HG03135 (cell line): Measurements from ENCODE around the gene DUSP7.
A peak's percentile ranks its signal among the peaks of the same experiment; 100 is the strongest.

Experiments used
- ATAC-seq: cut with Tn5 transposase; IDR thresholded peaks from one replicate; pipeline ENCODE4 v1.9.1; 2021; ENCODE audit warnings: mild to moderate bottlenecking, moderate library complexity; ENCODE audit not compliant: unreplicated experiment

DUSP7 gene

GRCh38 chr3:52013802-52014598, 42.4 kb downstream of the DUSP7 start:
- no peak for ATAC-seq

- ATAC-seq, result no peak
Measured at GRCh38 chr3:52012699-52013098, 43.7 kb downstream of the DUSP7 start.

- ATAC-seq, result no peak
Measured at GRCh38 chr3:52010431-52010830, 45.9 kb downstream of the DUSP7 start.

GRCh38 chr3:52007291-52007690, 49.1 kb downstream of the DUSP7 start:
- no peak for ATAC-seq

- ATAC-seq, result no peak
Measured at GRCh38 chr3:52006820-52007133, 49.6 kb downstream of the DUSP7 start.

GRCh38 chr3:52006017-52006819, 50.2 kb downstream of the DUSP7 start:
- no peak for ATAC-seq

- ATAC-seq, result no peak
Measured at GRCh38 chr3:52005571-52005986, 50.8 kb downstream of the DUSP7 start.

- no peak for ATAC-seq
Measured at GRCh38 chr3:52004906-52005395, 51.4 kb downstream of the DUSP7 start.

GRCh38 chr3:52004163-52004787, 52.1 kb downstream of the DUSP7 start:
- ATAC-seq, result no peak

GRCh38 chr3:52002748-52003147, 53.6 kb downstream of the DUSP7 start:
- ATAC-seq, result no peak

GRCh38 chr3:52001443-52001974, 54.9 kb downstream of the DUSP7 start:
- peak; percentile 75 for ATAC-seq

GRCh38 chr3:51999846-52000245, 56.5 kb downstream of the DUSP7 start:
- ATAC-seq, result no peak
